GM12878 (cell line): Measurements from ENCODE around the gene ANO9. TPM values are rescaled to one million over a fixed set of nuclear protein-coding genes. Genes with fewer than 3 reads are reported as not detected.
A peak's percentile ranks its signal among the peaks of the same experiment; 100 is the strongest.

ENCODE experiments used
- ATAC-seq: fragments of 200-7000 bp; cut with Tn5 transposase; 3 replicates; pipeline ENCODE4 v1.9.1; 2020; ENCODE audit warnings: mild to moderate bottlenecking, moderate library complexity
- BruUV-seq: library from RNA; stranded (reverse); fragments of 400-500 nt; replicated peaks from 2 replicates; lab custom pipeline; 2021; lab: Mats Ljungman, UMichigan
- CTCF ChIA-PET: fragments of 300-600 bp; sonication (Branson Sonifier 250); formaldehyde crosslinking; extraction: SDS; loops from one replicate; lab custom pipeline; 2021; ENCODE audit warnings: inconsistent platforms; lab: Yijun Ruan, JAX
- POLR2A ChIA-PET: fragments of 350-600 bp; formaldehyde crosslinking; extraction: SDS; loops from one replicate; lab custom pipeline; 2021; ENCODE audit warnings: inconsistent platforms; lab: Charles Lee
- RAD21 ChIA-PET: fragments of 300-600 bp; sonication (Branson Sonifier 250); formaldehyde crosslinking; loops from one replicate; lab custom pipeline; 2023; ENCODE audit warnings: antibody characterized with exemption; ENCODE audit not compliant: unreplicated experiment; lab: Charles Lee
- SMC1A ChIA-PET: fragments of 300-600 bp; sonication (Branson Sonifier 250); formaldehyde crosslinking; loops from one replicate; lab custom pipeline; 2023; ENCODE audit not compliant: unreplicated experiment, uncharacterized antibody; lab: Charles Lee
- DNase-seq: peaks from one replicate; pipeline ENCODE4 v3.0.0-alpha.2; 2011; ENCODE audit warnings: low read depth, low spot score
- FAIRE-seq: peaks from 3 replicates; lab custom pipeline; 2011; peaks lifted over from hg19 to GRCh38; lab: Jason Lieb, UNC
- H2AFZ ChIP-seq: 2 replicates; pipeline ENCODE4 v1.6.0; 2011; ENCODE audit warnings: low read depth, low read length, control low read depth; ENCODE audit not compliant: control insufficient read depth
- H3K27ac ChIP-seq: 2 replicates; pipeline ENCODE4 v1.5.1; 2011; ENCODE audit warnings: control low read depth; ENCODE audit not compliant: control insufficient read depth, insufficient read depth
- H3K27me3 ChIP-seq, 2 experiments: replicated peaks in 1 of 2; 2 replicates each; pipeline versions ENCODE4 v1.6.0 to v1.6.1; 2011; ENCODE audit warnings: low read length in 1 of 2; ENCODE audit not compliant: control insufficient read depth in 2 of 2, insufficient read depth in 2 of 2
- H3K36me3 ChIP-seq, 2 experiments: 2 replicates each; pipeline ENCODE4 v1.5.1; 2011; ENCODE audit warnings: low read length in 1 of 2; ENCODE audit not compliant: control insufficient read depth in 2 of 2, insufficient read depth in 2 of 2
- H3K4me1 ChIP-seq: 2 replicates; pipeline ENCODE4 v1.6.1; 2011; ENCODE audit warnings: mild to moderate bottlenecking, low read length, moderate library complexity, mixed read lengths; ENCODE audit not compliant: control insufficient read depth, insufficient read depth
- H3K4me2 ChIP-seq: 2 replicates; pipeline ENCODE4 v1.6.0; 2011; ENCODE audit warnings: control low read depth; ENCODE audit not compliant: control insufficient read depth, insufficient read depth
- H3K4me3 ChIP-seq: fragments of 200-600 bp; sonication (generic); 2 replicates; pipeline ENCODE4 v1.5.1; 2016
- H3K79me2 ChIP-seq: 2 replicates; pipeline ENCODE4 v1.6.0; 2011; ENCODE audit warnings: low read length; ENCODE audit not compliant: control insufficient read depth, insufficient read depth
- H3K9ac ChIP-seq: 2 replicates; pipeline ENCODE4 v1.8.0; 2011; ENCODE audit warnings: low read length, control low read depth, mixed read lengths; ENCODE audit not compliant: control insufficient read depth, insufficient read depth
- H3K9me3 ChIP-seq: replicated peaks from 3 replicates; pipeline ENCODE4 v1.5.1; 2011; ENCODE audit warnings: mild to moderate bottlenecking, low read length; ENCODE audit not compliant: control insufficient read depth, insufficient read depth
- H4K20me1 ChIP-seq: 2 replicates; pipeline ENCODE4 v1.6.0; 2011; ENCODE audit not compliant: control insufficient read depth, insufficient read depth
- BRCA1 ChIP-seq: IDR thresholded peaks from 2 replicates; pipeline ENCODE4 v1.6.1; 2011; ENCODE audit warnings: low read depth, low read length, improper control_type of control experiment
- CEBPB ChIP-seq, 2 experiments: fragments of 150-350 bp in 1 of 2; IDR thresholded peaks; 2 replicates each; pipeline ENCODE4 v1.6.1; 2012 to 2014; ENCODE audit warnings: low read depth in 2 of 2, low read length in 2 of 2, borderline replicate concordance in 1 of 2, inconsistent platforms in 1 of 2
- CREM ChIP-seq: IDR thresholded peaks from 2 replicates; pipeline ENCODE4 v1.6.1; 2014; ENCODE audit warnings: antibody characterized with exemption, low read depth
- ETV6 ChIP-seq, 2 experiments: fragments of 450-650 bp in 1 of 2; IDR thresholded peaks in 1 of 2; conservative IDR thresholded peaks in 1 of 2; 2 replicates each; pipeline ENCODE4 v1.6.1; 2014; ENCODE audit warnings: antibody characterized with exemption in 1 of 2, borderline replicate concordance in 1 of 2, low read depth in 1 of 2, mild to moderate bottlenecking in 1 of 2, moderate library complexity in 1 of 2
- HDGF ChIP-seq: fragments of 450-650 bp; IDR thresholded peaks from 2 replicates; pipeline ENCODE4 v1.6.1; 2016; ENCODE audit warnings: antibody characterized with exemption
- IKZF2 ChIP-seq, 2 experiments: fragments of 450-650 bp; IDR thresholded peaks; 2 replicates each; pipeline ENCODE4 v1.6.1; 2017; ENCODE audit warnings: mild to moderate bottlenecking in 2 of 2, moderate library complexity in 2 of 2
- MEF2A ChIP-seq: IDR thresholded peaks from 2 replicates; pipeline ENCODE4 v1.6.1; 2011; ENCODE audit warnings: low read depth, mild to moderate bottlenecking, low read length, moderate library complexity; ENCODE audit not compliant: insufficient read depth
- MYB ChIP-seq: fragments of 150-350 bp; IDR thresholded peaks from 2 replicates; pipeline ENCODE4 v1.6.1; 2014; ENCODE audit warnings: mild to moderate bottlenecking, low read depth, low read length, borderline replicate concordance
- NBN ChIP-seq: fragments of 450-650 bp; IDR thresholded peaks from 2 replicates; pipeline ENCODE4 v1.6.1; 2016
- RAD51 ChIP-seq: fragments of 450-650 bp; IDR thresholded peaks from 2 replicates; pipeline ENCODE4 v1.6.1; 2016; ENCODE audit warnings: moderate library complexity, mild to moderate bottlenecking, inconsistent platforms
- RBBP5 ChIP-seq: fragments of 200-600 bp; sonication (generic); conservative IDR thresholded peaks from 2 replicates; pipeline ENCODE4 v1.6.1; 2016
- RCOR1 ChIP-seq: conservative IDR thresholded peaks from 2 replicates; pipeline ENCODE4 v1.6.1; 2012; ENCODE audit warnings: low read depth, low read length, improper control_type of control experiment
- SUPT20H ChIP-seq: IDR thresholded peaks from 2 replicates; pipeline ENCODE4 v1.6.1; 2011; ENCODE audit warnings: low read depth, mild to moderate bottlenecking, low read length, moderate library complexity, borderline replicate concordance; ENCODE audit not compliant: control insufficient read depth
- TAF1 ChIP-seq: IDR thresholded peaks from 2 replicates; pipeline ENCODE4 v1.6.1; 2011; ENCODE audit warnings: mild to moderate bottlenecking, low read depth, low read length, borderline replicate concordance
- TCF3 ChIP-seq: IDR thresholded peaks from 2 replicates; pipeline ENCODE4 v1.6.1; 2012; ENCODE audit warnings: low read depth, mild to moderate bottlenecking, low read length, borderline replicate concordance; ENCODE audit not compliant: insufficient read depth
- ZNF24 ChIP-seq: fragments of 450-650 bp; IDR thresholded peaks from 2 replicates; pipeline ENCODE4 v1.6.1; 2017; ENCODE audit warnings: antibody characterized with exemption, mild to moderate bottlenecking
- WGBS: methylation state at CpG from one replicate; pipeline ENCODE4 v1.1.6; 2016; ENCODE audit warnings: low lambda C conversion rate; ENCODE audit not compliant: insufficient replicate concordance, insufficient coverage; ENCODE audit errors: missing lambda C conversion rate; 5-methylcytosine and 5-hydroxymethylcytosine counted together
- in situ Hi-C: fragments of 300-500 bp; cut with MboI; formaldehyde crosslinking; loops from 9 replicates; pipeline ENCODE4 v1.14.3; 2018; ENCODE audit warnings: mixed read lengths
- intact Hi-C: fragments of 100-400 bp; cut with micrococcal nuclease; formaldehyde crosslinking; loops from one replicate; pipeline ENCODE4 v1.14.2; 2022; ENCODE audit not compliant: unreplicated experiment
- polyA plus RNA-seq, 11 experiments: library from polyadenylated mRNA; depleted of rRNA in 4 of 11; unstranded in 6 of 11; stranded (reverse) in 5 of 11; fragments of >200 nt; fragmentation: Nextera tagmentation in 4 of 11; fragmentation: Illumina TruSeq in 1 of 11; extraction: Ambion mirVana in 4 of 11; extraction: Trizol in 1 of 11; gene quantifications; 1 replicate in 1 of 11; 2 replicates in 10 of 11; pipeline versions ENCODE4 v1.2.1 to v1.2.3, GENCODE V29; 2011 to 2016; ENCODE audit warnings: inconsistent platforms in 2 of 11, missing spikeins in 2 of 11, low read depth in 1 of 11
- total RNA-seq, 4 experiments: library from RNA; depleted of rRNA in 3 of 4; stranded (reverse); fragments of >200 nt in 3 of 4; fragmentation: Illumina TruSeq in 1 of 4; extraction: Trizol in 1 of 4; gene quantifications; 2 replicates each; pipeline versions ENCODE4 v1.2.1 to v1.2.3, GENCODE V29; 2013 to 2021
- TF ChIP-seq, protein P1 (sequence below): fragments of 450-650 bp; IDR thresholded peaks from 2 replicates; pipeline ENCODE4 v1.6.1; 2014; ENCODE audit warnings: mild to moderate bottlenecking
- TF ChIP-seq, protein P2 (sequence below): fragments of 450-650 bp; IDR thresholded peaks from 2 replicates; pipeline ENCODE4 v1.6.1; 2017; ENCODE audit warnings: mild to moderate bottlenecking, moderate library complexity

Gene ANO9
- total and polyA plus RNA-seq, 10 of the 15 experiments (the other 5 are each of a cell fraction or from before 2014, with no cell fraction given), result 0.21 to 42.3 (median 12.0) TPM

DNA sequence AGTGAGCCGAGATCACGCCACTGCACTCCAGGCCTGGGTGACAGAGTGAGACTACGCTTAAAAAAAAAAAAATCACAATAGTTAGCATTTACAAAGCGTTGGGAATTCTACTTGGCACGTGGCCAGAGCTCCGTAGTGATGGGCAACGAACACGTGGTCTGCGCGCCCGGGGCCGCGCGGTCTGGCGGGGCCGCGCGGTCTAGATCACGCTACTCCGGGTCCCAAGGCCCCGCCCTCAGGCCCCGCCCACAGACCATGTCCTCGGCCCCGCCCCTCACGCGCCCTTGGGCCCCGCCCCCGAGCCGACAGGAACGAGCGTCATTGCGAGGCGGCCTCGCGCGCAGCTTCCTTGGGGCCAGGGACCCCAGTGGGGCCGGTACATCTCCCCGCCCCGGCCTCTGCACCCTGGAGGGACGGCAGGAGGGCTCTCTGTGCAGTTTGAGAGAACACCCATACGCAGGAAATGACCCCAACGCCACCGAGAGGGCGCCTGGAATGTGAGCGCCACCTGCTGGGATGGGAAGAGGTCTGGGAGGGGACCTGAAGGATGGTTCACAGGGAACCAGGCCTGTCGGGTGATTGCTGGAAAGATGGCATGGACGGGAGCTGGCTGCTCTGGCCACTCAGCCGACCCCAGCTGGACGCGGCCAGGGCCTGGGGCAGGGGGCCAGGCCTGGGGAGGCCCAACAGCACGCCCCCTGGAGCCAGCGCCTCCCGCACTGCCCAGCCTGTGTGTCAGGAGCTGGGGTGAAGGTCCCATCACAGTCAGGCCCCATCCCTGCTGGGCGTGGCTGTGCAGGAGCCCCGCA, 6.3 kb upstream of the ANO9 start:
- ATAC-seq (peak; percentile 79), DNase-seq (peak; percentile 54), FAIRE-seq (peak; percentile 72)
- 4% methylated on average over 47 of the region's 55 CpGs for WGBS
- ChIA-PET CTCF (interaction anchor here (0.6 to 3.9 kb wide), 20 partner anchors 9 to 248 kb away, joined by 3 to 34 read pairs (median 6); partner anchors contain the start of genes ANO9, DEAF1, PHRF1 and SIGIRR), SMC1A (interaction anchor here (0.9 to 2.7 kb wide), 2 partner anchors 58 to 93 kb away, joined by 3 to 12 read pairs; partner anchors contain the start of gene RNH1), RAD21 (interaction anchor here (0.7 to 2.7 kb wide), 10 partner anchors 8 to 278 kb away, joined by 3 to 17 read pairs (median 4); partner anchors contain the start of gene RNH1), POLR2A (interaction anchor here (0.6 to 3.1 kb wide), 11 partner anchors 15 to 279 kb away, joined by 3 to 14 read pairs (median 4); partner anchors contain the start of genes BET1L, IFITM2, PHRF1 and RIC8A)
- intact Hi-C loops (loop anchor here (1.0 to 10.0 kb wide), 3 partner anchors 58 to 243 kb away; partner anchors contain the start of genes BET1L, IFITM2 and RIC8A), in situ Hi-C loops (no loop called here)
- Histone ChIP-seq H3K27me3 (no peaks in the 10 kb centered on the region), H3K36me3 (peaks cover 2% of the 10 kb centered on the region in 2 experiments; a peak in 3 of 4 replicates), H3K4me1 (peaks cover 15% of the 10 kb centered on the region), H4K20me1 (no peaks in the 10 kb centered on the region), H3K9me3 (no peaks in the 10 kb centered on the region), H3K27ac (peak overlapping the region; percentile 84), H3K4me2 (peak overlapping the region; percentile 96), H3K4me3 (peak overlapping the region; percentile 82), H2AFZ (peak overlapping the region; percentile 83), H3K79me2 (peaks cover 14% of the 10 kb centered on the region), H3K9ac (peak overlapping the region; percentile 83)
- TSS peak; percentile 55 for BruUV-seq
- peak; percentile 72 for TF ChIP-seq NBN
- TF ChIP-seq ETV6 (conservative IDR thresholded peaks at IDR 0.05 in 1 of 2, IDR thresholded peaks at IDR 0.05 in 1 of 2; ENCODE audit: borderline replicate concordance in 1 of 2, low read depth in 1 of 2), result no peak
- 0 out of 2 replicates have a peak, but pooled peaks have one; percentile 35 for TF ChIP-seq CREM
- TF ChIP-seq BRCA1, result no peak
- no peak for TF ChIP-seq SUPT20H
- TF ChIP-seq, protein P1, sequence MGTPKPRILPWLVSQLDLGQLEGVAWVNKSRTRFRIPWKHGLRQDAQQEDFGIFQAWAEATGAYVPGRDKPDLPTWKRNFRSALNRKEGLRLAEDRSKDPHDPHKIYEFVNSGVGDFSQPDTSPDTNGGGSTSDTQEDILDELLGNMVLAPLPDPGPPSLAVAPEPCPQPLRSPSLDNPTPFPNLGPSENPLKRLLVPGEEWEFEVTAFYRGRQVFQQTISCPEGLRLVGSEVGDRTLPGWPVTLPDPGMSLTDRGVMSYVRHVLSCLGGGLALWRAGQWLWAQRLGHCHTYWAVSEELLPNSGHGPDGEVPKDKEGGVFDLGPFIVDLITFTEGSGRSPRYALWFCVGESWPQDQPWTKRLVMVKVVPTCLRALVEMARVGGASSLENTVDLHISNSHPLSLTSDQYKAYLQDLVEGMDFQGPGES, result no peak
- peak; percentile 16; the same call in 1 of the 2 replicates for TF ChIP-seq TAF1
- TF ChIP-seq MEF2A, result no peak
- peak; percentile 61 to 75; a peak in 3 of 4 replicates for TF ChIP-seq IKZF2 (IDR thresholded peaks at IDR 0.05)
- no peak for TF ChIP-seq ZNF24
- no peak for TF ChIP-seq MYB
- TF ChIP-seq, protein P2, sequence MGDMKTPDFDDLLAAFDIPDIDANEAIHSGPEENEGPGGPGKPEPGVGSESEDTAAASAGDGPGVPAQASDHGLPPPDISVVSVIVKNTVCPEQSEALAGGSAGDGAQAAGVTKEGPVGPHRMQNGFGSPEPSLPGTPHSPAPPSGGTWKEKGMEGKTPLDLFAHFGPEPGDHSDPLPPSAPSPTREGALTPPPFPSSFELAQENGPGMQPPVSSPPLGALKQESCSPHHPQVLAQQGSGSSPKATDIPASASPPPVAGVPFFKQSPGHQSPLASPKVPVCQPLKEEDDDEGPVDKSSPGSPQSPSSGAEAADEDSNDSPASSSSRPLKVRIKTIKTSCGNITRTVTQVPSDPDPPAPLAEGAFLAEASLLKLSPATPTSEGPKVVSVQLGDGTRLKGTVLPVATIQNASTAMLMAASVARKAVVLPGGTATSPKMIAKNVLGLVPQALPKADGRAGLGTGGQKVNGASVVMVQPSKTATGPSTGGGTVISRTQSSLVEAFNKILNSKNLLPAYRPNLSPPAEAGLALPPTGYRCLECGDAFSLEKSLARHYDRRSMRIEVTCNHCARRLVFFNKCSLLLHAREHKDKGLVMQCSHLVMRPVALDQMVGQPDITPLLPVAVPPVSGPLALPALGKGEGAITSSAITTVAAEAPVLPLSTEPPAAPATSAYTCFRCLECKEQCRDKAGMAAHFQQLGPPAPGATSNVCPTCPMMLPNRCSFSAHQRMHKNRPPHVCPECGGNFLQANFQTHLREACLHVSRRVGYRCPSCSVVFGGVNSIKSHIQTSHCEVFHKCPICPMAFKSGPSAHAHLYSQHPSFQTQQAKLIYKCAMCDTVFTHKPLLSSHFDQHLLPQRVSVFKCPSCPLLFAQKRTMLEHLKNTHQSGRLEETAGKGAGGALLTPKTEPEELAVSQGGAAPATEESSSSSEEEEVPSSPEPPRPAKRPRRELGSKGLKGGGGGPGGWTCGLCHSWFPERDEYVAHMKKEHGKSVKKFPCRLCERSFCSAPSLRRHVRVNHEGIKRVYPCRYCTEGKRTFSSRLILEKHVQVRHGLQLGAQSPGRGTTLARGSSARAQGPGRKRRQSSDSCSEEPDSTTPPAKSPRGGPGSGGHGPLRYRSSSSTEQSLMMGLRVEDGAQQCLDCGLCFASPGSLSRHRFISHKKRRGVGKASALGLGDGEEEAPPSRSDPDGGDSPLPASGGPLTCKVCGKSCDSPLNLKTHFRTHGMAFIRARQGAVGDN, result peak; percentile 42
- peak; percentile 77 for TF ChIP-seq RAD51
- no peak for TF ChIP-seq CEBPB (IDR thresholded peaks at IDR 0.05; ENCODE audit: borderline replicate concordance in 1 of 2, low read depth in 2 of 2, low read length in 2 of 2)
- TF ChIP-seq TCF3, result 0 out of 2 replicates have a peak, but pooled peaks have one; percentile 19
- no peak for TF ChIP-seq HDGF
- TF ChIP-seq RCOR1, result no peak
- no peak for TF ChIP-seq RBBP5
